ENCODE data around the gene SBF2.
"Not testable (repeated sequence)": the region's sequence is repeated elsewhere in the genome, so short reads cannot be mapped to it uniquely, and the experiment has no call there.

- TF ChIP-seq, protein P1, sequence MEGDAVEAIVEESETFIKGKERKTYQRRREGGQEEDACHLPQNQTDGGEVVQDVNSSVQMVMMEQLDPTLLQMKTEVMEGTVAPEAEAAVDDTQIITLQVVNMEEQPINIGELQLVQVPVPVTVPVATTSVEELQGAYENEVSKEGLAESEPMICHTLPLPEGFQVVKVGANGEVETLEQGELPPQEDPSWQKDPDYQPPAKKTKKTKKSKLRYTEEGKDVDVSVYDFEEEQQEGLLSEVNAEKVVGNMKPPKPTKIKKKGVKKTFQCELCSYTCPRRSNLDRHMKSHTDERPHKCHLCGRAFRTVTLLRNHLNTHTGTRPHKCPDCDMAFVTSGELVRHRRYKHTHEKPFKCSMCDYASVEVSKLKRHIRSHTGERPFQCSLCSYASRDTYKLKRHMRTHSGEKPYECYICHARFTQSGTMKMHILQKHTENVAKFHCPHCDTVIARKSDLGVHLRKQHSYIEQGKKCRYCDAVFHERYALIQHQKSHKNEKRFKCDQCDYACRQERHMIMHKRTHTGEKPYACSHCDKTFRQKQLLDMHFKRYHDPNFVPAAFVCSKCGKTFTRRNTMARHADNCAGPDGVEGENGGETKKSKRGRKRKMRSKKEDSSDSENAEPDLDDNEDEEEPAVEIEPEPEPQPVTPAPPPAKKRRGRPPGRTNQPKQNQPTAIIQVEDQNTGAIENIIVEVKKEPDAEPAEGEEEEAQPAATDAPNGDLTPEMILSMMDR (IDR thresholded peaks at IDR 0.05; ENCODE audit: extremely low read depth in 1 of 2, insufficient read depth in 1 of 2, low read depth in 1 of 2, low read length in 2 of 2), result not testable (repeated sequence)
- TF ChIP-seq EZH2 (IDR thresholded peaks at IDR 0.05; ENCODE audit: borderline replicate concordance, low read depth, low read length, severe bottlenecking); POLR2A (IDR thresholded peaks at IDR 0.05; ENCODE audit: low read depth, low read length); POLR2AphosphoS5 (IDR thresholded peaks at IDR 0.05; ENCODE audit: insufficient read depth, low read depth, low read length); MAX (IDR thresholded peaks at IDR 0.05; ENCODE audit: insufficient read depth, insufficient read length); MYC (IDR thresholded peaks at IDR 0.05; ENCODE audit: low read depth, low read length); FOS (IDR thresholded peaks at IDR 0.05; ENCODE audit: borderline replicate concordance, insufficient read depth, low read length): not testable (repeated sequence)
Measured at GRCh38 chr11:10264716-10265115, 29.3 kb downstream of the SBF2 start.
